Skeletal muscle satellite cell (primary cell): Measurements from ENCODE around the gene MAP2K5.

Experiments
- H3K27me3 ChIP-seq: 2 replicates; pipeline ENCODE4 v1.7.0; 2013; ENCODE audit warnings: low read length; ENCODE audit not compliant: control insufficient read depth, insufficient read depth
- H3K36me3 ChIP-seq: 2 replicates; pipeline ENCODE4 v1.7.0; 2013; ENCODE audit warnings: mild to moderate bottlenecking, control low read depth, low read length; ENCODE audit not compliant: insufficient read depth
- H3K4me1 ChIP-seq: 2 replicates; pipeline ENCODE4 v1.7.0; 2013; ENCODE audit warnings: low read length; ENCODE audit not compliant: control insufficient read depth, insufficient read depth
- H3K4me2 ChIP-seq: 2 replicates; pipeline ENCODE4 v1.7.0; 2013; ENCODE audit warnings: mild to moderate bottlenecking, low read length
- H3K4me3 ChIP-seq: 2 replicates; pipeline ENCODE4 v1.7.0; 2013; ENCODE audit warnings: low read length
- H3K9ac ChIP-seq: 2 replicates; pipeline ENCODE4 v1.7.0; 2013; ENCODE audit warnings: mild to moderate bottlenecking, low read depth, low read length, moderate library complexity
- H3K9me3 ChIP-seq: replicated peaks from 2 replicates; pipeline ENCODE4 v1.7.0; 2013; ENCODE audit warnings: mild to moderate bottlenecking, control low read depth, low read length

The MAP2K5 gene

GRCh38 chr15:67564021-67564967 lies 21.8 kb downstream of the MAP2K5 start:
- Histone ChIP-seq H3K27me3 (no peaks in the 10 kb centered on the region), H3K4me2 (no peak overlapping the region), H3K9me3 (no peaks in the 10 kb centered on the region), H3K9ac (no peak overlapping the region), H3K36me3 (no peaks in the 10 kb centered on the region), H3K4me3 (no peak overlapping the region), H3K4me1 (no peaks in the 10 kb centered on the region)

DNA sequence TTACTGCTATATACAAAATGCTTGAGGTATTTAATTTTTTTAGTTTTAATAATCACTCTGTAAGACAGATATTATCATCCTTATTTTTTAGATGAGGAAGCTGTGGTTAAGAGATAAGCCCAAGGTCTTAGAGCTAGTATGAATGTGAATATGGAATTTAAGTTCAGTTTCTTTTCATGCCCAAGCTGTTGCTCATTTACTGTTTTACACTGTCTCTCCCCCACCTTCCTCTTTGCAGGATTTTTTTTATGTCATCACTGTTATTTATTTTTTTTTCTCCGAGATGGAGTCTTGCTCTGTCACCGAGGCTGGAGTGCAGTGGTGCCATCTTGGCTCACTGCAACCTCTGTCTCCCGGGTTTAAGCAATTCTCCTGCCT lies 22.5 kb downstream of the MAP2K5 start:
- Histone ChIP-seq H3K9me3 (no peaks in the 10 kb centered on the region), H3K9ac (no peak overlapping the region), H3K4me2 (no peak overlapping the region), H3K27me3 (no peaks in the 10 kb centered on the region), H3K36me3 (no peaks in the 10 kb centered on the region), H3K4me1 (no peaks in the 10 kb centered on the region), H3K4me3 (no peak overlapping the region)

- no peaks in the 10 kb centered on the region for H3K9me3 ChIP-seq
- H3K4me2 ChIP-seq, result no peak overlapping the region
- H3K27me3 ChIP-seq, result no peaks in the 10 kb centered on the region
- no peaks in the 10 kb centered on the region for H3K4me1 ChIP-seq
- H3K4me3 ChIP-seq, result no peak overlapping the region
- H3K36me3 ChIP-seq, result no peaks in the 10 kb centered on the region
- no peak overlapping the region for H3K9ac ChIP-seq
These were observed 27.2 kb downstream of the MAP2K5 start for GRCh38 chr15:67569668-67570067.

DNA sequence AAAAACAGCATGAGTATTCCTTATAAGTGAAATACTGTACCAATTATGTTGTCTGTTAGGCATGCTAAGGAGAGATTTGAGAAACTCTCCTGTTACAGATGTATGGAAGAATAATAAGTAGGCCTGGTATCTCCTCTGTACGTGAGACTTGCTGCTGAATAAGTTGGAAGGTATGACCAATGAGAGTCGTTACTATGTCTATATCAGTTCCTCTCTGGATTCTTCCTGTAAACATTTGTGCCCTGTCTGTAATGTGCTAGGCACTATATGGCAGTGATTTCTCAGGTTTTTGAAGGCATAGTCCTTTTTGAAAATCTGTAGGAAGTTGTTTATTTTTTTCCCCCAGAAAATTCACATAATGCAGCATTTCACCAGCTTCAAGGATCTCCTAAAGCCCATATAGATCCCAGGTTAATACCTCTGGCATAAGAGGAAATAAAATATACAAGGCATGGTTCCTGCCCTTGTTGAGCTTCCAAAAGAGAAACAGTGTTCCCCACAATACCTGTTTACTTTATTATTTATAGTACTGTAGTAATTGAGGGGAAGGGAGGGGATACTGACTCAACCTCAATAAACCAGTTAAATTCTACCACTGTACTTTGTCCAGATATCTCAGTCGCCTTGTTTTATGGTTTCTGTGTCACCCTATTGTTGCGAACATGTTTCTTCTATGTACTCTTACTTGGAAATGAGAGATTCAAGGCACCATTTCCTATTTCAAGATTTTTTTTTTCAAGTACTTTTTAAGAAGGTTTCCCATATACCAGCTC lies 28.6 kb downstream of the MAP2K5 start:
- Histone ChIP-seq H3K36me3 (no peaks in the 10 kb centered on the region), H3K27me3 (no peaks in the 10 kb centered on the region), H3K4me3 (no peak overlapping the region), H3K9ac (no peak overlapping the region), H3K4me1 (no peaks in the 10 kb centered on the region), H3K9me3 (no peaks in the 10 kb centered on the region), H3K4me2 (no peak overlapping the region)

DNA sequence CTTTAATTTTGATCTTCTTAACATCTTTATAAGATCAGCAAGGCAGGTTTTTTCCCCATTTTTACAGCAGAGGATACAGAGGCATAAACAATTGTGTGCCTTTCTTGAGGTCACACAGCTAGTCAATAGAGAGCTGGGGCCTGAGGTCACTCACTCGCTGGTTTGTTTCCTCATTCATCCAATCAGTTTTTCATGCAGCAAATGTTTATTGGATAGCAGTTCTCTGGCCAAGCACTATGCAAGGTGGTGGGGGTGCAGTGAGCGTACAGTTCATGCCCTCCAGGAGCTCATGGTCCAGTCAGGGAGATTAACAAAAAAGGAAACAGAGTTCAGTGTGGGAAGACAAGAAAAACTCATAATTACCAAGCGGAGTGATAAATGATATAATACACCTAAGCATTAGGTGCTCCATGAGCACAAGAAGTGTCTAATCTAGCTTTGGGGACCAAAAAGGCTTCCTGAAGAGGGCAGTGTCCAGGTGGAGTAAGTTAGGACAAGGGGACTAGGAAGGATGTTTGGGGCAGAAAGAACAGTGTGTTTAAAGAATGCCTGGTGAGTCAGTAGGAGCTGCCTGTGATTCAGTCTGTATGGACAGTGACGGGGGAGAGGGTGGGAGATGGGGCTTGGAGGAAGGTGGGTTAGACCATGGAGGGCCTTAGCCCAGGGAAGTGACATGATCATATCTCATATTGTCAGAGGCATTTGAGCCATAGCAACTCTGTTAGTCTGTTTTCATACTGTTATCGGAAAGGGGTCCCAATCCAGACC lies 29.3 kb downstream of the MAP2K5 start:
- H3K36me3 ChIP-seq, result no peaks in the 10 kb centered on the region
- H3K27me3 ChIP-seq, result no peaks in the 10 kb centered on the region
- H3K4me1 ChIP-seq, result no peaks in the 10 kb centered on the region
- no peak overlapping the region for H3K4me2 ChIP-seq
- H3K9me3 ChIP-seq, result no peaks in the 10 kb centered on the region
- H3K4me3 ChIP-seq, result no peak overlapping the region
- H3K9ac ChIP-seq, result no peak overlapping the region

- Histone ChIP-seq H3K4me1 (no peaks in the 10 kb centered on the region), H3K27me3 (no peaks in the 10 kb centered on the region), H3K4me3 (no peak overlapping the region), H3K9ac (no peak overlapping the region), H3K9me3 (no peaks in the 10 kb centered on the region), H3K4me2 (no peak overlapping the region), H3K36me3 (no peaks in the 10 kb centered on the region)
These were observed 30.7 kb downstream of the MAP2K5 start for GRCh38 chr15:67573194-67573593.

GRCh38 chr15:67575039-67575502 lies 32.6 kb downstream of the MAP2K5 start:
- Histone ChIP-seq H3K27me3 (no peaks in the 10 kb centered on the region), H3K9me3 (no peaks in the 10 kb centered on the region), H3K36me3 (no peaks in the 10 kb centered on the region), H3K4me2 (no peak overlapping the region), H3K9ac (no peak overlapping the region), H3K4me1 (no peaks in the 10 kb centered on the region), H3K4me3 (no peak overlapping the region)

DNA sequence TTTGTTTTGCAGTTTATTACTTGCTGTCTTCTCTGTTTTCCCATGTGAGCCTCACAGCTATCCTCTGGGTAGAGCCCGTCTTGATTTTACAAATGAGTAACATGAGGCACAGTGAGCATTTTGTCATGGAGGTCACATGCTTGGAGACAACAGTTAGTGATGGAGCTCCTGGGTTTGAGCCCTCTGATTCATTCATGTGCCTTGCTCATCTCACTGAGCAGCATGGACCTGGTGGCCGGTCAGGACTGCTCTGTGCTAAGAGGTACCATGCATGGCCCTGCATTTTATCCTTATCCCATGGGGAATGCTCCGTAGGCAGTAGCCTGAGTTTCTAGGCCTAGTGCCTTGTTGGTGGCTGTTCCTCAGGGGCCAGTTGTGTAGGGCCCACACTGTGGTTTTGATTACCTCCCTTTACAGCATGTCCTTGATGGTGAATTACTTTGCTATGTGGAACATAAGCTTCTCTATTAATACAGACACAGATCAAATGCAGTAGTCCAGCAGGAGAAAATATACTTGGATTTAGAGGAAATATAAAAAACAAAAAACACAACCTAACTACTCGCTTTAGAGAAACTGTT lies 35.6 kb downstream of the MAP2K5 start:
- Histone ChIP-seq H3K9me3 (no peaks in the 10 kb centered on the region), H3K4me1 (no peaks in the 10 kb centered on the region), H3K27me3 (no peaks in the 10 kb centered on the region), H3K36me3 (no peaks in the 10 kb centered on the region), H3K4me2 (no peak overlapping the region), H3K9ac (no peak overlapping the region), H3K4me3 (no peak overlapping the region)

GRCh38 chr15:67579164-67579563 lies 36.7 kb downstream of the MAP2K5 start:
- no peaks in the 10 kb centered on the region for H3K4me1 ChIP-seq
- no peak overlapping the region for H3K4me2 ChIP-seq
- H3K27me3 ChIP-seq, result no peaks in the 10 kb centered on the region
- H3K4me3 ChIP-seq, result no peak overlapping the region
- H3K36me3 ChIP-seq, result no peaks in the 10 kb centered on the region
- H3K9ac ChIP-seq, result no peak overlapping the region
- H3K9me3 ChIP-seq, result no peaks in the 10 kb centered on the region

- H3K4me3 ChIP-seq, result no peak overlapping the region
- no peaks in the 10 kb centered on the region for H3K27me3 ChIP-seq
- no peaks in the 10 kb centered on the region for H3K36me3 ChIP-seq
- H3K4me1 ChIP-seq, result no peaks in the 10 kb centered on the region
- H3K9me3 ChIP-seq, result no peaks in the 10 kb centered on the region
- no peak overlapping the region for H3K4me2 ChIP-seq
- no peak overlapping the region for H3K9ac ChIP-seq
These were observed 37.5 kb downstream of the MAP2K5 start for GRCh38 chr15:67579967-67580366.

DNA sequence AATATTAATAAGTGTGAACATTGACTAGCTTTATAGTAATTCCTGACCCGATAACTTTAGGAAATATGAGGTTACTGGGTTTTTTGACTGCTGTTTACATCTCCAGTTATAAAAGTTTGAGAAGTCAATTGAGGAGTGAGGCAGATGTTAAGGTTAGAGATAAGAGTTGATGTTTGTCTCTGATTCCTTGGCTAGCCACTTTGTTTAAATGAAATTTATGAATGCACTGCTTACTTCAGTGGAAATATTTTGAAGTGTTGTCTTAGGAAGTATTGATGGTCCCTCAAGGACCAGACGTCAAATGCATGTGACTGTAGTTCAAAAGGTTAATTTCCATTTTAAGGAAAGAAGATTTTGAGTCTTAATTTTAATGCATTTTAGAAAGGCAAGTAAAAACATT lies 41.7 kb downstream of the MAP2K5 start:
- Histone ChIP-seq H3K27me3 (no peaks in the 10 kb centered on the region), H3K4me1 (no peaks in the 10 kb centered on the region), H3K9ac (no peak overlapping the region), H3K9me3 (no peaks in the 10 kb centered on the region), H3K36me3 (peaks cover 8% of the 10 kb centered on the region), H3K4me3 (no peak overlapping the region), H3K4me2 (no peak overlapping the region)
